HG03342 (cell line): ENCODE results near the gene ATG12.
"Not testable (repeated sequence)": the region's sequence is repeated elsewhere in the genome, so short reads cannot be mapped to it uniquely, and the experiment has no call there.

Experiments
- ATAC-seq: cut with Tn5 transposase; IDR thresholded peaks from one replicate; pipeline ENCODE4 v1.9.1; 2021; ENCODE audit warnings: mild to moderate bottlenecking, moderate library complexity; ENCODE audit not compliant: unreplicated experiment

The ATG12 gene

DNA sequence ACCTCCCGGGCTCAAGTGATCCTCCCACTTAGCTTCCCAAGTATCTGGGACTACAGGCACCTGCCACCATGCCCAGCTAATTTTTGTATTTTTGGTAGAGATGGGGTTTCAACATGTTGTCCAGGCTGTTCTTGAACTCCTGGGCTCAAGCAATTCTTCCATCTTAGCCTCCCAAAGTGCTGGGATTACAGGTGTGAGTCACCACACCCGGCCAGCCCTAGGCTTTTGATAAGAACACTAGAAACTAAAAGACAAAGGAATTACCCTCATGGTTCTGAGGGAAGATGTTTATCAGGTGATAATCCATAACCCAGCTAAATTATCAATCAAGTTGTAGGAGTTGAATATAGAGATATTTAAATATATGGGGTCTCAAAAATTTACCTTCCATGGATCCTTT, 33.3 kb downstream of the ATG12 start:
- ATAC-seq = not testable (repeated sequence)

DNA sequence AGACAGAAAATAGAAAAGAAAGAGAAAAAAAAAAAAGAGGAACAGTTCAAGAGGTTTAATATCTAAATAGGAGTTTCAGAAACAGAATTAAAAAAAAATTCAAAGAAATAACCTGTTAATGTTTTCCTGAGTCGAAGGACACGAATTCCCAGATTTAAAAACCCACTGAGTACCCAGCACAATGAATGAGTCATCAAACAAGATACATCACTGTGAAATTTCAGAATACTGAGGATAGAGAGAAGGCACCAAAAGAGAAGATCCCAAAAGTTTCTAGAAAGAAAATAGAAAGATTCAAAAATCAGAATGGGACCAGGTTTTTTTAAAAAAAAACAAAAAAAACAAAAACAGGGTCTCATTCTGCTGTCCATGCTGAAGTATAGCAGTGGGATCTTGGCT, 33.7 kb downstream of the ATG12 start:
- no peak for ATAC-seq

DNA sequence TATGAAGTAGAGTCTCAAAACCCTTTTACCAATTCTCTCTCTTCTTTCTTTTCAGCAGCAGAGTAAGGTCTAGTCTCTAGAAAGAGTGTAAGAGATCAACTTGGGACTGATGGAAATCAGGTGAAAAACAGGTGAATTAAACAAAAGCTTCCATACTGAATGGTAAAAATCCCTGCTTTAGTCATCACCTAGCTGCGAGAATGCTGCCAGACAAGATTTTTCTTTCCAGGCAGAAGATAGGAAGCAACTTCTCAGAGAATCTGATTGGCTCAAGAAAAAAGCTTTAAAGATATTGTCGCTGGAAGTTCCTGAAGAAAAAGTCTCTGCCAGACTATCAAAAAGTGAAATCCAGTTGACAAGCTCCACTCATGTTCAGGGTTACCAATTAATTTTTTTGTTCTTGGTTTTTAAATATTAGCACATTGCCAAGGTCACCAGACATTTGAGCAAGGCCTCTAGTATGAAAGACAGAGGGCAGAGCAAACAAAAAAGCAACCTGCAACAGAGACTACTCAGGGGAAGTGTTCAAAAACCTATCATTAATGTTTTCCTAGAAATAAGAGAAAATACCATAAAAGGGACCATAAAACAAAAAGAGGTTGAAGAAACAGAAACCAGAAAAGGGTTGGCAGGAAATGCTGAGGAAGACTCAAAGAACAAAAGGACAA, 34.2 kb downstream of the ATG12 start:
- no peak for ATAC-seq

DNA sequence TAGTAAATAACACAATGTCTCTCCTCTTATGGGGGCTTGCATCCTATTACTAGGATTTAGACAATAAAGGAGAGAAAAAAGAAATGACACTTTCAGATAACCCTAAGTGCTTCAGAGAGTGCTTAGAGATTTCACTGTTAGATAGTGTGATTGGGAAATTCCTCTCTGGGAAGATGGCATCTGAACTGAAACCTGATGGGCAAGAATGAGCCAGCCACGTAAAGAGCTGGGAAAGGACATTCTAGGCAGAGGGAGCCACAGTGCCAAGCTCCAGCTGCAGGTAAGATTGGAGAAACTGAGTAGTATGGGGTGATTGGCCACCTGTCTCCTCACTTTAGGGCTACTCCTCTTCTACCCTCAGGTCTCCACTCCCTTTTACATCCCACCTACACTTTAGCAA, 39.4 kb downstream of the ATG12 start:
- ATAC-seq = no peak

DNA sequence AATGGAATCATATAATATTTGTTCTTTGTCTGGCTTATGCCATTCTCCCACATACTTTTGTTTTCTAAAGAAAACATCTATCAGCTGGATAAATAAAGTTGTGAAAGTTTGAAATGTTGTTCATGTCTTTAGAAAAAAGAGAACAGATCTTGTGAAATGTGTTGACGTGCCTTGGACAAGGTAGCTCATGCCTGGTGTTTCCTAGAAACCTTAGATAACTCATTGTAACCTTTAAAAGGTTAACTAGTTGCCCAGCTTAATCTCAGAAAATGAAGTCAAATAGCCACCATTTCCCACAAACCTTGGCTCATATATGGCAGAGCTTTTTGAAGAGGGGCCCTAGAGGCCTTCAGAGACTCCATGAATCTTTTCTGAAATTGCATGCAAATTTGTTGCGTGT, 40.2 kb downstream of the ATG12 start:
- no peak for ATAC-seq

DNA sequence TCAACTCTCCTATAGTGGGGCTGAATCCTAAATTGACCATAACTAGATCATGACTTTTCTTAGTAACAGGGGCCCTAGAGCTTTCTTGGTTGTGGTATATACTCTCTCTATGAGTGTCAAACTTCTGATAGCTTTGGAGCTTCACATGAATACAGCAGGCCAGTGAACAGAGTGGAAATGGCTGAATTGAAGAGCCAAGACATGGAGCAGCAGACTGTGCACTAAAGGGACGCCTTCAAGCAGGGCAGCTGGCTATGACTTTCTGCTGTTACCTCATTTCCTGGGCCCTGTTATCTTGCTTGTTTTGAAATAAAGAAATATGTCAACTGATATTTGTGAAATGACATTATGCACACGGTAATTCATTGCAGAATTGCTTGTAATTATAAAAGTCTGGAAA, 41.3 kb downstream of the ATG12 start:
- ATAC-seq = no peak

DNA sequence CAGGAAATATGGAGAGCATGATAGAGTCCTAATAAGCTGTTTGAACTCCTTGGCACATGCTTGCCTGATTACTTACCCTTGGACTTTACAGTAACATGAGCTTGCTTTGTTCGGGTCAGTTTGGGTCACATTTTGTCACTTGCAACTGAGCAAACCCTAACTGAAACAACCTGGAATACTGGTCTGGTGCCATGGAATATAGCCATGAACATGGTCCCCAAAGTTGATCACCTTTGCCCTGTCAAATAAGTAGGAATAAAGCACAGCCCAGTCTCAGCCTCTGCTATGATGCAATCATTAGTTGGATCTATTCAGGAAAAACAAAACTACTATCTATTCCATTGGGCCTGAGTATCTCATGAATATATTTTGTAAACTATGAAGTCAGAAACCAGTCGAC, 43.1 kb downstream of the ATG12 start:
- no peak for ATAC-seq

DNA sequence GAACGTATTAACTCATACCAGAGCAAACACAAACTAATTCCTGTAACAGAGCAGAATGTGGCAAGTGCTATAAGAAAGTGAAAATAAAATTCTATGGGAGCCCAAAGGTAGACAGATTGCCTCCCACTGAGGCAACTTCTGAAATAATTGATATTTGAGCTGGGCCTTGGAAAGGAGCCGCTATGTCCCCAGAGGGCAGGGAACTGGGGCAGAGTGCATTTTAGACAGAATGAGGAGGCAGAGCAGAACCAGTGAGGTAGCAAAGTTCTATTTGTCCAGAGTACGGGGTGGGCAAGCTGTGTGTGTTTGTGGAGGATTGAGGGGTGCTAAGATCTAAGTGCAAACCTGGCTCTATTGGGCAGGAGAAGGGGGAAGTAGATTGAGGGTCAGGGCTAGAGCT, 44.7 kb downstream of the ATG12 start:
- ATAC-seq = no peak

DNA sequence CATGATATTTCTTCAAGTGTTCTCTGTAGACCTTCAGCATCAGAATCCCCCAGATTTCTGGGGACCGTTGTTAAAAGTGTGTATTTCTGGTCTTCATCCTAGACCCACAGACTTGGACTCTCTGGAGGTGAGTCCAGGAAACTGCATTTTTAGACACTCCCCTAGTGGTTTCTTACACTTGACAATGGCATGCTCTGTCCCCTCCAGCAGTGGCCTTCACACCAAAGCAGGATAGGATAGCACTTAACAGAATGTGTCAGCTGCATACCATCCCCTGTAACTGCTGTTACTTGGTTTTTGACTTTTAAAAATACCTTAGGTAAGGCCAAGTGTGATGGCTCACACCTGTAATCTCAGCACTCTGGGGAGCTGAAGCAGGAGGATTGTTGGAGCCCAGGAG, 45.7 kb downstream of the ATG12 start:
- ATAC-seq = no peak

DNA sequence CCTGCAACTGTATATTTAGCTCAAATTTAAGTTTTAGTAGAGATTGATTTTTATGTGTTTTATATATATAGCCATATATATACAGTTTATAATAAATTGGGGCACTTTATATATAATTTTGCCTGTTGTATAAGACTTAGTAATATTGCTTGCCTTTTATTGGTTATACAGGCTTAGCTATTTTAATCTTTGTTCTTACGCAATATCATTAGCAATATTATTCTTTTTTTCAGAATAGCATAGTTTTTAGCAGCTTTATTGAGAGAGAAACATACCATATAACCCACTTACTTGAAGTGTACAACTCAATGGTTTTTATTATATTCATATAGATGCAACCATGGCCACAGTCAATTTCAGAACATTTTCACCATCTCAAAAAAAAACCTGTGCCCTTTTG, 52.9 kb downstream of the ATG12 start:
- no peak for ATAC-seq

DNA sequence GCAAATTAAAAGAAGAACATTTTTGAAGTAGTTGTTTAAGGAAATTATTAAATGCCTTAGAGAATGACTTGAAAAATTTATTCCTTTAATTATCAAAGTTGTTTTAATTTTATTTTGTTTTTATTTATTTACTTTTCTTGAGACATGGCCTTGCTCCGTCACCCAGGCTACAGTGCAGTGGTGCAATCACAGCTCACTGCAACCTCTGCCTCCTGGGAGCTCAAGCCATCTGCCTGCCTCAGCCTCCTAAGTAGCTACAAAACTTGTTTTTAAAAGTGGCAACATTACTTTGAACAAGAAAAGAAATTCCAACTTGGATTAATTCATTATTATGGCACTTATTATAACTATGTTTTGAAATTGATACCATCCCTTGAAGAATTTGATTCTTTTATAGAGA, 53.9 kb downstream of the ATG12 start:
- no peak for ATAC-seq

DNA sequence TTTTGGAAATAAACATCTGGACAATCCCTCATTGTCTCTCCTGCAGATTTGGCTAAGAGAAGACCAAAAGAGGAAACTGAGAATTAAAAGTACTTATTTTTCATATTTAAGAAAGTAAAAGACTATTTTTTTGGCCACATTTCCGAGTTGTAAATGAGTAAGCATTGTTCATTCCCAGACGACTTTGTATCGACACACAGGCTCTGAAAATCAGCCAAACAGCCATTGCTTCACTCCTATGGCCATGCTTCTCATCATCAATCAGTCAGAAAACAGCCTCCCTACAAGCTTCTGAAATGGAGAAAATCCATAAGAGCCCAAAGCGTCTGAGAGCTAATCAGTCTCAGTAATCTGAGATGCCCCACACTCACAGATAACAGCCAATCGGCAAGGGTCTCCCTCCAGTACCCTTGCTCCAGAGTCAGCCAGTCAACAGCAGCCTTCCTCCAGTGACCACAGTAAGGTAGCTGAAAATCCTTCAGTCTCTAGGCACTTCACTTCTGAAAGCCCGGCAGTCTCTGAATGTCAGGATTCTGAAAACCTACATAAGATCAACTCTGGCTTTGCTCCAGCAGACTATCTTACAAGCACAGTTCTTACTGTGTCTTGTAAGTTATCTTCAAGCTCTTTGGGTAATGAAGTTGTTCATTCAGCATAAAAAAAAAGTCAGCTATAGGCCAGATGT, 55.8 kb downstream of the ATG12 start:
- ATAC-seq = no peak

DNA sequence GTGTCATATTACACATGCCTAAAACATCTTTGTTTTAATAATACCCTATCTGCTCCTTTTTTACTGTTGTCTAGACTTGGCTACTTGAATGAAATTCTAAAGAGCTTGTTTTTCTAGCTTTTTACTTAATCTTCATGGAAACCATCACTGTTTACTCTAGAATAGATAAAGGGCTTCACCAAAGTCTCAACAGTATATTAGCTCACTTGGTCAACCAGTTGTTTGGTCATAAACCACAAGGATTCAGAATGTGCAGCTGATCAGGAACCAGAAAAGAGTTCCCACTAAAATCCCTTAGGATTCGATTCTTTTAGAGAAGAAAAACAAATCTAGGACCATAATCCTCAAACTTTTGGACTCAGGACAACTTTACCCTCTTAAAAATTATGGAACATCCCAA, 62.9 kb downstream of the ATG12 start:
- ATAC-seq = no peak
